ENCODE measurements around the gene DUSP3. TPM values are rescaled to one million over a fixed set of nuclear protein-coding genes. Genes with fewer than 3 reads are reported as not detected.

DUSP3 gene
- total RNA-seq, 1 experiment from 2014 or later: 38.4 TPM

- Histone ChIP-seq H3K79me2 (ENCODE audit: low read depth) (no peaks in the 10 kb centered on the region), H4K20me1 (ENCODE audit: insufficient read depth) (no peaks in the 10 kb centered on the region), H3K9me2 (ENCODE audit: insufficient read depth) (no peaks in the 10 kb centered on the region), H3K4me2 (peak overlapping the region; percentile 27; the same call in 1 of the 2 replicates), H3K9me3 (ENCODE audit: insufficient read depth, low read depth) (no peaks in the 10 kb centered on the region), H2AFZ (no peak overlapping the region), H3K4me1 (replicated peaks; ENCODE audit: insufficient read depth) (no peaks in the 10 kb centered on the region; the same call in 1 of the 2 replicates), H3K27me3 (ENCODE audit: insufficient read depth, low read depth) (peaks cover 16% of the 10 kb centered on the region; the same call in 1 of the 2 replicates), H3K4me3 (no peak overlapping the region), H3K27ac (no peak overlapping the region), H3K36me3 (ENCODE audit: low read depth) (no peaks in the 10 kb centered on the region), H3F3A (ENCODE audit: insufficient read depth, low read depth) (no peaks in the 10 kb centered on the region)
- intact Hi-C loops (cut with micrococcal nuclease; ENCODE audit: unreplicated experiment): no loop called here
- CTCF ChIA-PET: interaction anchor here (0.6 kb wide), 1 partner anchor 51 kb away, joined by 4 read pairs; no protein-coding TSS in a partner anchor
- no peak for TF ChIP-seq CTCF (conservative IDR thresholded peaks at IDR 0.05)
- no peak for TF ChIP-seq EZH2 (IDR thresholded peaks at IDR 0.05; ENCODE audit: low read depth)
- BruUV-seq (replicated peaks): no TSS peak
- DNase-seq: peak; percentile 11 to 71
- POLR2A ChIA-PET (ENCODE audit: unreplicated experiment): no interaction called here
Measured at GRCh38 chr17:43791589-43791988, 12.8 kb upstream of the DUSP3 start.

GRCh38 chr17:43790311-43790940, 11.6 kb upstream of the DUSP3 start:
- Histone ChIP-seq H3F3A (ENCODE audit: insufficient read depth, low read depth) (no peaks in the 10 kb centered on the region), H4K20me1 (ENCODE audit: insufficient read depth) (no peaks in the 10 kb centered on the region), H2AFZ (no peak overlapping the region), H3K9me3 (ENCODE audit: insufficient read depth, low read depth) (no peaks in the 10 kb centered on the region), H3K36me3 (ENCODE audit: low read depth) (no peaks in the 10 kb centered on the region), H3K9me2 (ENCODE audit: insufficient read depth) (no peaks in the 10 kb centered on the region), H3K4me3 (no peak overlapping the region), H3K4me2 (no peak overlapping the region), H3K27ac (no peak overlapping the region), H3K27me3 (ENCODE audit: insufficient read depth, low read depth) (peaks cover 12% of the 10 kb centered on the region; the same call in 1 of the 2 replicates), H3K79me2 (ENCODE audit: low read depth) (no peaks in the 10 kb centered on the region), H3K4me1 (replicated peaks; ENCODE audit: insufficient read depth) (no peaks in the 10 kb centered on the region; the same call in 1 of the 2 replicates)
- ChIA-PET CTCF (interaction anchor here (0.7 kb wide), 1 partner anchor 148 kb away, joined by 3 read pairs; no protein-coding TSS in a partner anchor), POLR2A (ENCODE audit: unreplicated experiment) (interaction anchor here (0.5 kb wide), 1 partner anchor 122 kb away, joined by 13 read pairs; no protein-coding TSS in a partner anchor)
- no TSS peak for BruUV-seq (replicated peaks)
- intact Hi-C loops (cut with micrococcal nuclease; ENCODE audit: unreplicated experiment): no loop called here
- TF ChIP-seq EZH2 (IDR thresholded peaks at IDR 0.05; ENCODE audit: low read depth): no peak
- peak; percentile 41; the same call in 1 of the 2 replicates for TF ChIP-seq CTCF (conservative IDR thresholded peaks at IDR 0.05)
- DNase-seq: no peak

GRCh38 chr17:43789482-43789881, 10.7 kb upstream of the DUSP3 start:
- peaks cover 5% of the 10 kb centered on the region; the same call in 1 of the 2 replicates for H3K27me3 ChIP-seq (ENCODE audit: insufficient read depth, low read depth)
- ChIA-PET POLR2A (ENCODE audit: unreplicated experiment) (no interaction called here), CTCF (interaction anchor here (0.6 kb wide), 1 partner anchor 206 kb away, joined by 14 read pairs; no protein-coding TSS in a partner anchor)
- H4K20me1 ChIP-seq (ENCODE audit: insufficient read depth): no peaks in the 10 kb centered on the region
- no TSS peak for BruUV-seq (replicated peaks)
- H3K4me1 ChIP-seq (replicated peaks; ENCODE audit: insufficient read depth): no peaks in the 10 kb centered on the region; the same call in 1 of the 2 replicates
- intact Hi-C loops (cut with micrococcal nuclease; ENCODE audit: unreplicated experiment): no loop called here
- no peaks in the 10 kb centered on the region for H3K79me2 ChIP-seq (ENCODE audit: low read depth)
- no peaks in the 10 kb centered on the region for H3K36me3 ChIP-seq (ENCODE audit: low read depth)
- no peak overlapping the region for H3K4me3 ChIP-seq
- no peaks in the 10 kb centered on the region for H3F3A ChIP-seq (ENCODE audit: insufficient read depth, low read depth)
- no peak overlapping the region for H2AFZ ChIP-seq
- DNase-seq: no peak
- H3K9me3 ChIP-seq (ENCODE audit: insufficient read depth, low read depth): no peaks in the 10 kb centered on the region
- H3K9me2 ChIP-seq (ENCODE audit: insufficient read depth): no peaks in the 10 kb centered on the region
- H3K4me2 ChIP-seq: no peak overlapping the region
- no peak for TF ChIP-seq EZH2 (IDR thresholded peaks at IDR 0.05; ENCODE audit: low read depth)
- TF ChIP-seq CTCF (conservative IDR thresholded peaks at IDR 0.05): no peak
- no peak overlapping the region for H3K27ac ChIP-seq

Data from PC-9 (cell line).